GM18526 (cell line): ENCODE results near the gene CD47.

Experiments used
- POLR2A ChIP-seq: IDR thresholded peaks from 3 replicates; pipeline ENCODE4 v1.6.1; 2011; ENCODE audit not compliant: insufficient read length; ENCODE audit errors: extremely low read depth

The CD47 gene

GRCh38 chr3:108021131-108021530 lies 69.7 kb downstream of the CD47 start:
- TF ChIP-seq POLR2A, result no peak

DNA sequence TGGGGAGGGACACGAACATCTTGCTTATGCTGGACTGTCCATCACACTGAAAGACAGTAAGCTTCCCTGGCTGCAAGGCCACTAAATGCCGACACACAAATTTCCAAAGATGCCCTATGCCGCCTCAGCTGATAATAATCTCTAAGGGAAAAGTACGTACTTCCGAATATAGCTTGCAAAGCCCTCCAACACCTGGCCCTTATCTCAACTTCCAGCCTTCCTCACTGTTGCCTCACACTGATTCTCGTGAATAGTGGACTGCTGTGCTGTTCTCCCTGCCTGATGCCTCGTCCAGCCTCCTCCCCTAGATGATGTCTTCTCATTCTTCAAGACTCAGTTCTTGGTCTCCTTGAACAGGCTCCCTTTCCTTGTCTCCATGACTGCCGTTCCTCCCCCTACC lies 72.3 kb downstream of the CD47 start:
- no peak for TF ChIP-seq POLR2A

GRCh38 chr3:108017587-108017986 lies 73.2 kb downstream of the CD47 start:
- no peak for TF ChIP-seq POLR2A

DNA sequence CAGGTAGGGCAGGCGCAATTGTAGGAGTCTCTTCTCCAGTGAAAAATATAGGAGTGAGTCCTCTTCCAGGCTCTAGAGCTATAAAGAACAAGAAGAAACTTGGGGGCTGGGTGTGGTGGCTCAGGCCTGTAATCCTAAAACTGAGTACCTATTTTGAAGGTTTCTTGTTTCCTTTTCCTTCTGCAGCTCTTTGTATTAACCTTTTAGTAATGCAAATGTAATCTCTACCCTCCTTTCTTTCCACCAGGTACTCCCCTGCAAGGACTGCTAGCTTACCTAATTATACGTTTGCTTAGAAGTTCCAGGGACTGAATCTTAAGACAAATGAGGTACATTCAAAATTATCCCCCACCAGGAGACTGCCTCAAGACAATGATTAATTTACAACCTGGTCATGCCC lies 75.9 kb downstream of the CD47 start:
- TF ChIP-seq POLR2A, result no peak

- no peak for TF ChIP-seq POLR2A
These were observed 77.4 kb downstream of the CD47 start for GRCh38 chr3:108013141-108014055.

DNA sequence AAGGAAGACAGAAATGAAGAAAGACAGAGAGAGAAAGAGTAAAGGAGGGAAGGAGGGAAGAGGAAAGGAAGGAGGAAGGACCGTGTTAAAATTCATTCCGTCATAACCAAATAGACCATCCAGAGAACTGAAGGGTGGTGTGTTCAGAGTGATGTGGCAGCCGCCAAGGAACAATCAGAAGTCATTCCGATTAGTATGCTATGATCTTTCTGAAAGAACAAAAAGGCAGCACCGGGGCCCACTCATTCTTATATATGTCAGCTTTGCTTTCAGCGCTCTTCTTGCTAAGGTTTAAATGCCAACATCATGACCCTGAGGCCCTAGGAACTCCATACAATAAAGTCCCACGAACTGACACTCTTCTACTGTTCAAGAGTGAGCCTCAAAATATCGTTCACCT lies 78.5 kb downstream of the CD47 start:
- TF ChIP-seq POLR2A, result no peak

DNA sequence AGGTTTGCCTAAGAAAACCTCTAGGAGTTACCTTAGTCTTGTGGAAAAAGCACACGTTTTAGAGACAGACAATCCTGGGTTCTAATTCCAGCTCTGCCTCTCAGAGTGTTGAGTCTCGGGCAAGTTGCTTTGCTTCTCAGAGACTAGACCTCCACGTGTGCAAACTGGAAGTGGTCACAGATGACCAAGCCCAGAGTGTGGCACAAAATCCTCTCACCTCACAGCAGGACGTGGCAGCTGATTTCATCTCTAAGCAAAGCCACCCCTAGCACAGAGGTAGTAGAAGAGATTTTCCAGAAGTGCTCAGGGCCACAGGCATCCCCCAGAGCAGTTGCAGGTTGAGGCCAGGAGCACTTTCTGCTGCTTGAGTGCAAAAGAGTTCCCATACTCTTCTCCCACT lies 79.2 kb downstream of the CD47 start:
- TF ChIP-seq POLR2A, result no peak

DNA sequence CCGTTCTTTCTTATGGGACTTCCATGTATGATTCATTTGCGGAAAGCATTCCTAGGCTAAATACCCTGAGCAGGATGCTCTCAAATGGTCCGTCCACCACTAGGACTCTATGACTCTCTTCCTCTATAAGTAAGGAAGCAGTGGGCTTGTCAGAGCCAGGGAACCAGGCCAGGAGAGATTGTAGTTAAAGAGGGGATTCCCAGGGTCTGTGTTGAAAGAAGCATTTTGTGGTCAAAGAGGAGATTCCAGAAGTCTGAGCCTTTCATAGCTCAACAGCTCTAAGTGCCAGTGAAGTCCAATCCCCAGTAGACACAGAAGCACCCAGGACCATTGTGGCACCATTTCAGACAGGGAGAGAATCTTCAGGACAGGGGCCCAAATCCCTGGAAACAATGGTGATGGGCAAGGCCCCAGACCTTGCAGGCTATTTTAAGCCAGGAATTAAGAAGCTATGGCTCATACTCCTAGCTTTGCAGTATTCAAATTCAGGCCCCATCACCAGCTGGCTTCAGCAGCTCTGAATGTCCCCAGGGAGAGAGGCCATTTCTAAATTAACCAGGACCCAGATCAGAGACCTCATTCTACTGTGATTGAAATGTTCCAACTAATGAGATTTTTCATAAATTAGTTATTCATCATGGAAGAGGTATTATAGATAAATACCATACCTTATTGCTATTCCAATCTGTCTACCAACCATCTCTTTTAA lies 81.7 kb downstream of the CD47 start:
- no peak for TF ChIP-seq POLR2A

DNA sequence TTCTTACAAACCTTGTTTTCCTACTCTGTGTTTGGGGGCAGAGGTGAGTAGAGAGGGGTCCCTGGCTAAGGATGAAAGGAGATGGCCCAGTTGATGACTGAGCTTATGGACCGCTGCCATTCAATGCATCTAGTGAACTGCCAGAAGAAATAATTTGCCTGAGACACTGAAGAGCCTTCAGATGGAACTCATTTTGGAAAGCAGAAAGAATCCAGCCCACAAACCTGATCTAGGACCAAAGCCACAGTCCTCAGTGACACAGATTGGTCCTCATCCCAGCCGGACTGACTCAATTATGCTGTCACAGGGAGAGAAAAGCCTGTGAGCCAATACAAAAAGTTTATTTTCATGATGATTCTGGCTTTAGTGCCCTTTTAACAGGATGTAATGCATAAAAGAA lies 82.7 kb downstream of the CD47 start:
- no peak for TF ChIP-seq POLR2A

GRCh38 chr3:108006881-108007331 lies 83.9 kb downstream of the CD47 start:
- no peak for TF ChIP-seq POLR2A

DNA sequence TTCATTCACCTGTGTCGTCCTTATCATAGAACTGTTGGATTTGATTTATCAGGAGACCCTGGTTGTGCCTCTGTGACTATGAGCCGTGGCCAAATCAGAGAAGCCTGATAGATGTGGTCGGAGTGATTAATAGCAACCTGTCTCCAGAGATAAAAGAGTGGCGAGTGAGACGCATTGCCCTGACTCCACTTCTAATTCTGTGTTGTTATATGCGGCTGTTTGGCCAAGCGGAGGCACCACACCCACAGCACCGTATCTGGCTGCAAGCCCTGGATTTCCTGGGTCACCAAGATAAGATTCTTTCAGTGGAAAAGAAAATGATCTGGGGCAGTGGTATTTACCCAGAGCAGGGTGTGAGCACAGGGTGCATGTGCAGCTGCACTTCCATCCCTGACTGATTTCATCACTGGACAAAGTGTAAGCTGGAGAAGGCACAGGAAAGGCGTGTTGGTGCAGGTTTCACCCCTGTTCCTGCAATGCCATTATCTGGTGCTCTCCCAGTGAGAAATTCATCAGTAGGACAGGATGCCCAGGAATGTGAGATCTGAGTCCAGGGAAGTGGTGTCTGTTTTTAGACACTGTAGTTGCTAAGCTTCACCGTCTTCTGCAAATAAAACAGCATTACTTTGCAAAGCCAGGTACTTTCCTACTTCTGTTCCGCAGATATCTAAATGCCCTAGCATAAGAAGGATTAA lies 84.6 kb downstream of the CD47 start:
- no peak for TF ChIP-seq POLR2A

GRCh38 chr3:108004647-108005046 lies 86.2 kb downstream of the CD47 start:
- no peak for TF ChIP-seq POLR2A

- no peak for TF ChIP-seq POLR2A
These were observed 89.4 kb downstream of the CD47 start for GRCh38 chr3:108001457-108001856.

DNA sequence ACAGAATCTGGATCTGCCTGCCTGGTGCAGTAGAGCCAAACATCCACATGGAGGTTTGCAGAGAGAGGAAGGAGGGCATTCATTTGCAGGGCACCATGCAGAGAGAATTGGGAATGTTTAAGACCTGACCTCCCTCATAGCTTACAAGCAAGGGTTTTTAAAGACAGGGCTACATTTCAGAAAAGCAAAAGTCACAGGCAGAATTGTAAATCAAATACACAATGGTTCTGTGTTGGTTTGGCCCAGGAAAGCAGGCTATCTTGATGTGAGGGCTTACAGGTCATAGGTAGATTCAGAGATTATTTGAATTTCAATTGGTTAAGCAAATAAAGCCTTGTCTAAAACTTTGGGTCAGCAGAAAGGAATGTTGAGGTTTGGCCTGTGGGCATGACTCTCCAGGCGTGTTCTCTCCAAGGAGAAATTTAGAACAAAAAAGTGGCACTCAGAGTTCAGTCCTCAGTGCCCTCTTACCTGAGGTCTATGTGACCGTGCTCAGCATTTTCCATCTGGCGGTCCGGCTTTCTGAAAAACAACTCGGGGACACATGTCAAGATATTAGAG lies 91.5 kb downstream of the CD47 start:
- no peak for TF ChIP-seq POLR2A

DNA sequence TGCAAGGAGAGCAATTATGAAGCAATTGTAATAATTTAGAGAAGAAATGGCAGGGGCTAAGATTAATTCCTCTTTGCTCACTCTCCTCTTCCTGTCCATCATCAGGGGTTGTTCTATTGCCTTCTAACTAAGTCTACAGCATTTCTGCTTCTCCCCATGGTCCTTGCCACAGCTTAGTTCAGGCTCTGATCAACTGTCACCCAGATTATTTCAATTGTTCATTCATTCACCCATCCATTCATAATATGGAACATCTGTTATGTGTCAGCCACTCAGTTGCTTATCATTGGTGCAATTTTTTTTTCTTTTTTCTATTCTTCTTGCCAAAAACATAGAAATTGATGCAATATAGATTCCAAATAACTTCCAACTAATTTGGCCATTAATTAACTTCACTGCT lies 93.2 kb downstream of the CD47 start:
- no peak for TF ChIP-seq POLR2A
